CD4-positive, alpha-beta T cell (primary cell): ENCODE measurements around the gene IGSF23. TPM values are rescaled to one million over a fixed set of nuclear protein-coding genes. Genes with fewer than 3 reads are reported as not detected.

Source experiments
- ATAC-seq: fragments of 200-7000 bp; cut with Tn5 transposase; one replicate; pipeline ENCODE4 v1.10.0; 2022; ENCODE audit warnings: mild to moderate bottlenecking; ENCODE audit not compliant: poor library complexity
- CTCF ChIA-PET: fragments of 350-600 bp; sonication (Branson Sonifier 250); formaldehyde crosslinking; loops from one replicate; lab custom pipeline; 2021; ENCODE audit warnings: antibody characterized with exemption, inconsistent platforms; lab: Charles Lee
- POLR2A ChIA-PET: fragments of 350-600 bp; sonication (Branson Sonifier 250); formaldehyde crosslinking; loops from one replicate; lab custom pipeline; 2021; ENCODE audit warnings: antibody characterized with exemption, inconsistent platforms; lab: Charles Lee
- DNase-seq, 14 experiments: peaks; one replicate each; pipeline ENCODE4 v3.0.0-alpha.2; 2013 to 2020; ENCODE audit warnings: mixed read lengths in 2 of 14
- H3K27ac ChIP-seq, 2 donors: one replicate each; pipeline versions ENCODE4 v1.5.1 to v1.7.0; 2013; ENCODE audit warnings: low read length in 2 of 2, low read depth in 1 of 2, mild to moderate bottlenecking in 1 of 2
- H3K27me3 ChIP-seq, 2 experiments: 1 replicate in 1 of 2; 2 replicates in 1 of 2; pipeline versions ENCODE4 v1.6.1 to v1.7.0; 2013; ENCODE audit warnings: low read length in 2 of 2, control low read depth in 1 of 2, mild to moderate bottlenecking in 1 of 2, moderate library complexity in 1 of 2; ENCODE audit not compliant: insufficient read depth in 2 of 2, control insufficient read depth in 1 of 2
- H3K36me3 ChIP-seq: one replicate; pipeline ENCODE4 v1.6.1; 2013; ENCODE audit warnings: low read length, control low read depth; ENCODE audit not compliant: insufficient read depth
- H3K4me1 ChIP-seq: one replicate; pipeline ENCODE4 v1.6.1; 2013; ENCODE audit warnings: low read length, control low read depth; ENCODE audit not compliant: insufficient read depth
- H3K4me3 ChIP-seq: one replicate; pipeline ENCODE4 v1.5.1; 2013; ENCODE audit warnings: mild to moderate bottlenecking, low read length, moderate library complexity
- H3K9me3 ChIP-seq, 2 experiments: 1 replicate in 1 of 2; 2 replicates in 1 of 2; pipeline versions ENCODE4 v1.6.1 to v1.7.0; 2013; ENCODE audit warnings: low read length in 2 of 2, mild to moderate bottlenecking in 2 of 2, control low read depth in 1 of 2, moderate library complexity in 1 of 2; ENCODE audit not compliant: control insufficient read depth in 1 of 2, insufficient read depth in 1 of 2
- H3K27ac Mint-ChIP-seq: one replicate; pipeline ENCODE4 v1.8.0; 2020; ENCODE audit warnings: mixed read lengths
- H3K27me3 Mint-ChIP-seq: one replicate; pipeline ENCODE4 v1.8.0; 2021; ENCODE audit warnings: mixed read lengths
- H3K36me3 Mint-ChIP-seq: one replicate; pipeline ENCODE4 v1.8.0; 2021; ENCODE audit warnings: low read depth, mixed read lengths
- H3K4me1 Mint-ChIP-seq: one replicate; pipeline ENCODE4 v1.8.0; 2021; ENCODE audit warnings: low read depth, mixed read lengths
- H3K4me3 Mint-ChIP-seq: one replicate; pipeline ENCODE4 v1.8.0; 2020; ENCODE audit warnings: mild to moderate bottlenecking, mixed read lengths
- H3K9me3 Mint-ChIP-seq: one replicate; pipeline ENCODE4 v1.8.0; 2020; ENCODE audit warnings: mixed read lengths
- CTCF ChIP-seq: fragments of 200-600 bp; IDR thresholded peaks from one replicate; pipeline ENCODE4 v1.8.0; 2022; ENCODE audit warnings: antibody characterized with exemption, mild to moderate bottlenecking
- intact Hi-C, 2 experiments: fragments of 100-400 bp; cut with DNase I in 1 of 2; cut with micrococcal nuclease in 1 of 2; formaldehyde crosslinking; loops; one replicate each; pipeline versions ENCODE4 v1.15.1 to v1.9.0; 2023 to 2025; cut with DNase I, micrococcal nuclease
- total RNA-seq, 174 experiments: library from RNA in 2 of 174; stranded (reverse) in 2 of 174; gene quantifications; one replicate each; pipeline ENCODE4 v1.2.3 and lab custom pipeline; 2021 to 2026

The IGSF23 gene
- total RNA-seq, 2 experiments from 2014 or later, result not detected

GRCh38 chr19:44648631-44649251 lies 35.4 kb downstream of the IGSF23 start:
- H3K27me3 ChIP-seq, result peaks cover 8 to 14% of the 10 kb centered on the region in 2 experiments
- no peak overlapping the region for H3K4me3 ChIP-seq
- no peaks in the 10 kb centered on the region for H3K36me3 ChIP-seq
- ChIA-PET CTCF (no interaction called here), POLR2A (no interaction called here)
- Mint-ChIP-seq H3K27ac (no peak overlapping the region), H3K27me3 (peaks cover 12% of the 10 kb centered on the region), H3K9me3 (no peaks in the 10 kb centered on the region), H3K4me3 (no peak overlapping the region), H3K4me1 (no peaks in the 10 kb centered on the region), H3K36me3 (no peaks in the 10 kb centered on the region)
- ATAC-seq (no peak), DNase-seq (peak in 2 of 14 experiments; percentile 12 to 37)
- peaks cover 7% of the 10 kb centered on the region for H3K4me1 ChIP-seq
- intact Hi-C loops, result no loop called here
- TF ChIP-seq CTCF, result no peak
- H3K9me3 ChIP-seq, result peaks cover 0 to 4% of the 10 kb centered on the region in 2 experiments
- H3K27ac ChIP-seq, result no peak overlapping the region

- POLR2A ChIA-PET, result no interaction called here
- Mint-ChIP-seq H3K4me3 (no peak overlapping the region), H3K9me3 (no peaks in the 10 kb centered on the region), H3K27me3 (peaks cover 12% of the 10 kb centered on the region), H3K36me3 (no peaks in the 10 kb centered on the region), H3K4me1 (peaks cover 5% of the 10 kb centered on the region), H3K27ac (no peak overlapping the region)
- Histone ChIP-seq H3K27me3 (peaks cover 0 to 5% of the 10 kb centered on the region in 2 experiments), H3K36me3 (no peaks in the 10 kb centered on the region), H3K4me1 (peaks cover 6% of the 10 kb centered on the region), H3K4me3 (no peak overlapping the region), H3K27ac (no peak overlapping the region), H3K9me3 (peaks cover 0 to 4% of the 10 kb centered on the region in 2 experiments)
- intact Hi-C loops, result no loop called here
- no peak for TF ChIP-seq CTCF
- no peak for ATAC-seq
- no peak for DNase-seq
- CTCF ChIA-PET, result no interaction called here
Measured at GRCh38 chr19:44649578-44650145, 36.3 kb downstream of the IGSF23 start.

GRCh38 chr19:44653343-44653742 lies 40.0 kb downstream of the IGSF23 start:
- H3K36me3 Mint-ChIP-seq, result no peaks in the 10 kb centered on the region
- no peak overlapping the region for H3K4me3 ChIP-seq
- H3K36me3 ChIP-seq, result no peaks in the 10 kb centered on the region
- intact Hi-C loops, result no loop called here
- H3K9me3 Mint-ChIP-seq, result no peaks in the 10 kb centered on the region
- no peaks in the 10 kb centered on the region for H3K27me3 ChIP-seq
- peaks cover 7% of the 10 kb centered on the region for H3K4me1 Mint-ChIP-seq
- ChIA-PET CTCF (interaction anchor here (2.7 kb wide), 1 partner anchor 118 kb away, joined by 12 read pairs; no protein-coding TSS in a partner anchor), POLR2A (no interaction called here)
- H3K27ac ChIP-seq, result no peak overlapping the region
- no peak for ATAC-seq
- H3K4me1 ChIP-seq, result peaks cover 12% of the 10 kb centered on the region
- H3K4me3 Mint-ChIP-seq, result no peak overlapping the region
- no peak overlapping the region for H3K27ac Mint-ChIP-seq
- H3K9me3 ChIP-seq, result no peaks in the 10 kb centered on the region
- H3K27me3 Mint-ChIP-seq, result no peaks in the 10 kb centered on the region
- no peak for TF ChIP-seq CTCF
- no peak for DNase-seq
